GM21423 (cell line): ENCODE results near the gene PPP2R5B.
"Not testable (repeated sequence)": the region's sequence is repeated elsewhere in the genome, so short reads cannot be mapped to it uniquely, and the experiment has no call there.

ENCODE experiments used
- ATAC-seq: cut with Tn5 transposase; IDR thresholded peaks from one replicate; pipeline ENCODE4 v1.9.1; 2021; ENCODE audit warnings: mild to moderate bottlenecking, moderate library complexity; ENCODE audit not compliant: unreplicated experiment

The PPP2R5B gene

GRCh38 chr11:64971421-64972233, 47.1 kb downstream of the PPP2R5B start, which contains the start of gene MAJIN:
TSS of gene MAJIN (minus strand) at chr11:64972108. CDS start at chr11:64959405, 12,703 bp downstream.
- no peak for ATAC-seq

GRCh38 chr11:64974124-64974523, 49.6 kb downstream of the PPP2R5B start:
- no peak for ATAC-seq

GRCh38 chr11:64976651-64977050, 52.2 kb downstream of the PPP2R5B start:
- ATAC-seq, result no peak

DNA sequence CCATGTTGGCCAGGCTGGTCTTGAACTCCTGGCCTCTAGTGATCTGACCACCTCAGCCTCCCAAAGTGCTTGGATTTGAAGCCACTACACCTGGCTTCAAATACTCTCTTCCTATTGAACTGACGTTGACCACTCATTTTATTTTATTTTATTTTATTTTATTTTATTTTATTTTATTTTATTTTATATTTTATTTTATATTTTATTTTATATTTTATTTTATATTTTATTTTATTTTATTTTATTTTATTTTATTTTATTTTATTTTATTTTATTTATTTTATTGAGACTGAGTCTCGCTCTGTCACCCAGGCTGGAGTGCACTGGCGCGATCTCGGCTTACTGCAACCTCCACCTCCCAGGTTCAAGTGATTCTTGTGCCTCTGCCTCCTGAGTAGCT, 58.9 kb downstream of the PPP2R5B start:
- ATAC-seq, result not testable (repeated sequence)
